ENCODE measurements around the gene OTULINL.

Gene OTULINL

GRCh38 chr5:14581106-14581890 lies at the start of gene OTULINL:
TSS of gene OTULINL (plus strand) at chr5:14581792. CDS start at chr5:14581895, 103 bp downstream.
- no peak for TF ChIP-seq ZFX (IDR thresholded peaks at IDR 0.05; ENCODE audit: borderline replicate concordance)
- TF ChIP-seq, protein P1, sequence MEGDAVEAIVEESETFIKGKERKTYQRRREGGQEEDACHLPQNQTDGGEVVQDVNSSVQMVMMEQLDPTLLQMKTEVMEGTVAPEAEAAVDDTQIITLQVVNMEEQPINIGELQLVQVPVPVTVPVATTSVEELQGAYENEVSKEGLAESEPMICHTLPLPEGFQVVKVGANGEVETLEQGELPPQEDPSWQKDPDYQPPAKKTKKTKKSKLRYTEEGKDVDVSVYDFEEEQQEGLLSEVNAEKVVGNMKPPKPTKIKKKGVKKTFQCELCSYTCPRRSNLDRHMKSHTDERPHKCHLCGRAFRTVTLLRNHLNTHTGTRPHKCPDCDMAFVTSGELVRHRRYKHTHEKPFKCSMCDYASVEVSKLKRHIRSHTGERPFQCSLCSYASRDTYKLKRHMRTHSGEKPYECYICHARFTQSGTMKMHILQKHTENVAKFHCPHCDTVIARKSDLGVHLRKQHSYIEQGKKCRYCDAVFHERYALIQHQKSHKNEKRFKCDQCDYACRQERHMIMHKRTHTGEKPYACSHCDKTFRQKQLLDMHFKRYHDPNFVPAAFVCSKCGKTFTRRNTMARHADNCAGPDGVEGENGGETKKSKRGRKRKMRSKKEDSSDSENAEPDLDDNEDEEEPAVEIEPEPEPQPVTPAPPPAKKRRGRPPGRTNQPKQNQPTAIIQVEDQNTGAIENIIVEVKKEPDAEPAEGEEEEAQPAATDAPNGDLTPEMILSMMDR (IDR thresholded peaks at IDR 0.05): no peak
- peak within 1 kb of the TSS; percentile 49 for H3K27ac ChIP-seq

DNA sequence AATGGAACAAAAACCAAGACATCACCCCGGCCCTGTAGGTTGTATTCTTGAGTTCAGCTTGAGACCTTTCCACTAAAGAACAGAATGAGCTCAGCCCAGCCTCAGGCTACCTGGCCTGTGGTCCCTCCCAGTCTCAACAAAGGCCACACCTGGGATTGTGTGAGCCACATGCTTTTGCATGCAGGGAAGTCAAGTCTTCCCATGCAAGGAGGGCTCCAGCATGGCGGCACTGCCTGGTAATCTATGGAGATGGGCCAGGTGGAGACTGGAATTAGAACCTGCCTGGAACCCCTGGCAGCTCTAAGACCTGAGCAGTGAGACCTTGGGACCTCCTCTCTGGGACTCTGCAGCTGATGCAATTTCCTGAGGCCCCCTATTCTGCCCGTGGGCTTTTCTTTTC lies 49.4 kb upstream of the OTULINL start:
- no peak overlapping the region for H3K27ac ChIP-seq
- TF ChIP-seq ZFX (IDR thresholded peaks at IDR 0.05; ENCODE audit: borderline replicate concordance): no peak
- TF ChIP-seq, protein P1 (IDR thresholded peaks at IDR 0.05): no peak

- no peak for TF ChIP-seq ZFX (IDR thresholded peaks at IDR 0.05; ENCODE audit: borderline replicate concordance)
- TF ChIP-seq, protein P1 (IDR thresholded peaks at IDR 0.05): no peak
- H3K27ac ChIP-seq: no peak overlapping the region
Observed at GRCh38 chr5:14534773-14535172, 46.8 kb upstream of the OTULINL start.

DNA sequence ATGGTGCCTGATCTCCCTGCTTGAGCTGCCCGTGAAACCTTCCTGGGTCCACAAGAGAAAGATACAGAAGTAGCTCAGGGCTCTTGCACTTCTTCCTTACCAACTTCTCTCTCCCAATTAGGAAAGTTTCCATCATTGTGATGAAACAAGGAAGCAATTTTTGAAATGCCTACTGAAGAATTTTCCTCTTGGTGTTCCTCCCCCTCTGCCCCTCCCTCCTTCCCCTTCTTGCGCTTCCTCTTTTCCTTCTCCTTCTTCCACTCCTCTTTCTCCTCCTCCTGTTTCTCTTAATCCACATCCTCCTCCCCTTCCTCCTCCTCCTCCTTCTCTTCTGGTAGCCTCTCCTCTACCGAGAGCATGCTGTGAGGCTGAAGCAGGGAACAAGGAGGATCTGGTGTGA lies 36.3 kb upstream of the OTULINL start:
- H3K27ac ChIP-seq: no peak overlapping the region
- TF ChIP-seq ZFX (IDR thresholded peaks at IDR 0.05; ENCODE audit: borderline replicate concordance): no peak
- TF ChIP-seq, protein P1 (IDR thresholded peaks at IDR 0.05): no peak

- TF ChIP-seq, protein P1 (IDR thresholded peaks at IDR 0.05): no peak
- no peak for TF ChIP-seq ZFX (IDR thresholded peaks at IDR 0.05; ENCODE audit: borderline replicate concordance)
- H3K27ac ChIP-seq: no peak overlapping the region
Observed at GRCh38 chr5:14545862-14546261, 35.7 kb upstream of the OTULINL start.

DNA sequence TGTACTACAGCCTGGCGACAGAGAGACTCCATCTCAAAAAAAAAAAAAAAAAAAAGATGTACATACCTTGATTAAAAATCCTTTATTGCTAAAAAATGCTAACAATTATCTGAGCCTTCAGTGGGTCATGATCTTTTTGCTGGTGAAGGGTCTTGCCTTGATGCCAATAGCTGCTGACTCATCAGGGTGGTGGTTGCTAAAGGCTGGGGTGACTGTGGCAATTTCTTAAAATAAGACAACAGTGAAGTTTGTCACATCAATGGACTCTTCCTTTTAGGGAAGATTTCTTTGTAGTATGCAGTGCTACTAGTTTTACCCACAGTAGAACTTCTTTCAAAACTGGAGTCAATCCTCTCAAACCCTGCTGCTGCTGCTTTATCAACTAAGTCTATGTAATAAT lies 33.9 kb upstream of the OTULINL start:
- TF ChIP-seq, protein P1 (IDR thresholded peaks at IDR 0.05): no peak
- TF ChIP-seq ZFX (IDR thresholded peaks at IDR 0.05; ENCODE audit: borderline replicate concordance): no peak
- H3K27ac ChIP-seq: no peak overlapping the region

DNA sequence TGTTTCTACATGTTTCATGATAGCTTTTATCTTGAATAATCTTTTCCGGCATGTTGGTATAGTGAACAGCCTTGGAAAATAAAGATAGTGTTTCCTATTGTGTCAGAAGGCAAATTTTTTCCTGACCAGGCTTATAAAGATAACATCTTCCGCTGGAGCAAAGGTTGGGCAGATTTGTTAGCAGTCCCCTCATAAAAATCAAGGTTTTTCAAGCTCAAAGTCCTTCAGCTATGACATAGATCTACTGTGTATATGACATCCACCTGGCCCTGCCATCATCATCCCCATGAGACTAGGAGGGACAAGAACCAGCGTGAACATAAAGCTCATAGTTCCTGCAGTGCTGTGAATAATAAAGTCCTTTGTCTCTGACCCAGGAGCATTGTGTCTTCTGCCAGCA lies 30.4 kb upstream of the OTULINL start:
- TF ChIP-seq, protein P1 (IDR thresholded peaks at IDR 0.05): no peak
- TF ChIP-seq ZFX (IDR thresholded peaks at IDR 0.05; ENCODE audit: borderline replicate concordance): no peak

More for the DNA sequence above, 30.4 kb upstream of the OTULINL start:
- H3K27ac ChIP-seq: no peak overlapping the region
